Activated CD4-positive, alpha-beta memory T cell treated with anti-CD3 and anti-CD28 coated beads for 36 hours (primary cell): ENCODE data around the gene ASAP2. TPM values are rescaled to one million over a fixed set of nuclear protein-coding genes. Genes with fewer than 3 reads are reported as not detected.

Experiments
- CTCF ChIA-PET: fragments of 350-600 bp; sonication (Branson Sonifier 250); formaldehyde crosslinking; loops from one replicate; lab custom pipeline; 2021; ENCODE audit warnings: antibody characterized with exemption, inconsistent platforms; lab: Charles Lee
- POLR2A ChIA-PET: fragments of 350-600 bp; sonication (Branson Sonifier 250); formaldehyde crosslinking; loops from one replicate; lab custom pipeline; 2021; ENCODE audit warnings: antibody characterized with exemption; lab: Charles Lee
- DNase-seq: peaks from one replicate; pipeline ENCODE4 v3.0.0-alpha.2; 2020
- H3K27ac Mint-ChIP-seq: one replicate; pipeline ENCODE4 v1.8.0; 2021; ENCODE audit warnings: mixed read lengths
- H3K27me3 Mint-ChIP-seq: one replicate; pipeline ENCODE4 v1.8.0; 2021; ENCODE audit warnings: mixed read lengths
- H3K36me3 Mint-ChIP-seq: one replicate; pipeline ENCODE4 v1.8.0; 2021; ENCODE audit warnings: mixed read lengths
- H3K4me1 Mint-ChIP-seq: one replicate; pipeline ENCODE4 v1.8.0; 2021; ENCODE audit warnings: low read depth, mixed read lengths
- H3K4me3 Mint-ChIP-seq: one replicate; pipeline ENCODE4 v1.8.0; 2021; ENCODE audit warnings: mild to moderate bottlenecking, mixed read lengths
- H3K9me3 Mint-ChIP-seq: one replicate; pipeline ENCODE4 v1.8.0; 2021; ENCODE audit warnings: mixed read lengths
- intact Hi-C: fragments of 100-400 bp; cut with micrococcal nuclease; formaldehyde crosslinking; loops from one replicate; pipeline ENCODE4 v1.15.1; 2023
- total RNA-seq, 2 experiments: library from RNA; stranded (reverse); gene quantifications; one replicate each; pipeline ENCODE4 v1.2.3, GENCODE V29; 2021

ASAP2 gene
- total RNA-seq, 2 experiments from 2014 or later = 0.26 to 0.97 TPM

DNA sequence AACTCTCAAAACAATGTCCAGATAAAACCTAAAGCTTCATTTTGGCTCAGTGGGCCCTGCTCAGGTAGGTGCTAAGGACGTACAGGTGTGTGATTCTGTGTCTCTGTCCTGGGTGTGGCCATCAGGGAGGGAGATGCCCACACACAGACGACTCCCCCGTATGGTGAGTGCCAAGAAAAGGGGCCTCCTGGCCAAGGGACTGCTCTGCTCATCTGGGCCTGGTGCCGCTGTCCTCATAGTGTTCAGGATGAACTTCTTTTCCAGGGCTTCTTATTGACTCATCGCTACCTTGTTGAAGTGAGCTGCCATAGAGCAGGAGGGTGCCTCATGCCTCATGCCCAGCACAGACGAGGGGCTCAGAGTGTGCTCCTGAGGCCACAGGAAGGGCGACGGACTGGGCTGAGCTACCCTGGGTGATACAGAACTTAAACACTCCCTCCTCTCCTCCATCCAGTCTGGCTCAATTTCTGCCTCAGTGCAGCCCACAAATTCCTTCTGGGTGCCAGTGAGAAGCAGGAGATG is 158.9 kb downstream of the ASAP2 start:
- H3K36me3 Mint-ChIP-seq = no peaks in the 10 kb centered on the region
- H3K27me3 Mint-ChIP-seq = peaks cover 11% of the 10 kb centered on the region
- no peak overlapping the region for H3K27ac Mint-ChIP-seq
- ChIA-PET POLR2A (no interaction called here), CTCF (no interaction called here)
- H3K4me1 Mint-ChIP-seq = peaks cover 6% of the 10 kb centered on the region
- DNase-seq = no peak
- H3K9me3 Mint-ChIP-seq = no peaks in the 10 kb centered on the region
- no peak overlapping the region for H3K4me3 Mint-ChIP-seq
- intact Hi-C loops = no loop called here

DNA sequence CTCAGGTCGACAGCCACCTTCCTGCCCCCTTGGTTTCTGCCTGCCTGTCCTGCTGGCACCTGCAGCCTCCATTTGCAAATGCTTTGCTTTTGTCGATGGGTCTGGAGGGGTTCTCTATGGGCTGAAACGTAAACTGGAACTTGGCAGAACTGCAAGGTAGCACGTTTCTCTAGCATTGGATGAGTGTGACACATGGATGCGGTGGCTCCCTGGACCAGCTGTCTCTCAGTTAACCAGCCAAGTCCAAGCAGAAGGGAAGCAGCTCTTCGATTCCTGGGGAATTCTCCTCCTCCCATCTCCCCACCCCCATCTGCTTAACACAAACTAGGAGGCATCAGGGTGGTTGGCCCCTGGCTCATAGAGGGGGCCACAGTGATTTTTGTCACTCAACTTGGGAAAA is 159.4 kb downstream of the ASAP2 start:
- CTCF ChIA-PET = no interaction called here
- H3K27ac Mint-ChIP-seq = no peak overlapping the region
- peaks cover 11% of the 10 kb centered on the region for H3K27me3 Mint-ChIP-seq
- peaks cover 11% of the 10 kb centered on the region for H3K4me1 Mint-ChIP-seq
- H3K9me3 Mint-ChIP-seq = no peaks in the 10 kb centered on the region
- intact Hi-C loops = no loop called here
- H3K4me3 Mint-ChIP-seq = no peak overlapping the region
- H3K36me3 Mint-ChIP-seq = no peaks in the 10 kb centered on the region
- no peak for DNase-seq
- POLR2A ChIA-PET = no interaction called here

DNA sequence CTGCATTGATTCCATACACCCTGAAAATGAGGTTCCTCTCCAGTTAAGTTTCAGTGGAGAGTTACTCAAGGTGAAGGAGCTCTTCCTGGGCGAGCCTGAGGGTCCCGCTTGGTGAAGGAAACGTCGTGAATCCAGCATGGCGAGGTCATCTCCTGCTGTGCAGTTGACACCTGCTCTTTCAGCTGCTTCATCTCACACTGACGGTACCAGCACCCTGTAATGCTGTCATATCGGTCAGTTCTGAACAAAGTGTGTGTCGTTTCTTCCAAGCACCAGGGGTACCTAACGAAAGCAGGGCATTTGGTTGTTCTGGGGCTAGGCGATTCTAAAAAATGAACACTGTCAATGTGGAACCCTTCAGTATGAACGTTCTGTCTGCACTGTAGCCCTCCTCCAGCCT is 164.1 kb downstream of the ASAP2 start:
- Mint-ChIP-seq H3K4me3 (no peak overlapping the region), H3K27ac (peak overlapping the region; percentile 76), H3K27me3 (peaks cover 9% of the 10 kb centered on the region), H3K4me1 (peaks cover 20% of the 10 kb centered on the region), H3K9me3 (no peaks in the 10 kb centered on the region), H3K36me3 (no peaks in the 10 kb centered on the region)
- ChIA-PET POLR2A (interaction anchor here (0.7 to 0.9 kb wide), 3 partner anchors 30 to 228 kb away, joined by 3 read pairs; no protein-coding TSS in a partner anchor), CTCF (interaction anchor here (1.2 to 1.8 kb wide), 5 partner anchors 14 to 229 kb away, joined by 3 to 9 read pairs (median 4); partner anchors contain the start of gene ASAP2)
- DNase-seq = peak; percentile 40
- intact Hi-C loops = loop anchor here (1.0 to 5.0 kb wide), 3 partner anchors 163 to 228 kb away; partner anchors contain the start of gene ASAP2

DNA sequence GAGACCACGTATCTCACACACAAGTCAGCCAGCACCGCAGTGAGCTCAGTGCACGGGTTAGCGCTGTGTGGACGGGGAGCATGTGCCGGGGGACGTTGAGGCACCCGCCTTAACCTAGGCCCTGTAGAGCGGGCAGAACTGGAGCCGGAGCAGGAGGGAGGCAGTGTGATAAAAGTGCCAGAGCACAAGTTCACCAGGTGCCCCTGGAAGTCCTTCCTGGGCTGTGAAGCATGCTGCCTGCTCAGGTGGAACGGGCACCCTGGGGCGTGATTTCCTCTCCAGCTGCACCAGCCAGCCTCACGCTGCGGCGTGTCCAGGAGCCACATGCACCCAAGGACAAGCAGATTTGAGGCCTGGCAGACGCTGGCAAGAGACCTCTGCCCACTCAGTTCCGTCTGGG is 166.4 kb downstream of the ASAP2 start:
- Mint-ChIP-seq H3K9me3 (no peaks in the 10 kb centered on the region), H3K4me1 (peaks cover 20% of the 10 kb centered on the region), H3K36me3 (no peaks in the 10 kb centered on the region), H3K4me3 (no peak overlapping the region), H3K27me3 (peaks cover 9% of the 10 kb centered on the region), H3K27ac (no peak overlapping the region)
- POLR2A ChIA-PET = interaction anchor here (1.1 kb wide), 1 partner anchor 50 kb away, joined by 3 read pairs; the partner anchor contains the start of gene ITGB1BP1
- intact Hi-C loops = loop anchor here (5.0 kb wide), 2 partner anchors 166 to 231 kb away; partner anchors contain the start of gene ASAP2
- CTCF ChIA-PET = interaction anchor here (1.1 kb wide), 1 partner anchor 9 kb away, joined by 3 read pairs; no protein-coding TSS in a partner anchor
- no peak for DNase-seq

DNA sequence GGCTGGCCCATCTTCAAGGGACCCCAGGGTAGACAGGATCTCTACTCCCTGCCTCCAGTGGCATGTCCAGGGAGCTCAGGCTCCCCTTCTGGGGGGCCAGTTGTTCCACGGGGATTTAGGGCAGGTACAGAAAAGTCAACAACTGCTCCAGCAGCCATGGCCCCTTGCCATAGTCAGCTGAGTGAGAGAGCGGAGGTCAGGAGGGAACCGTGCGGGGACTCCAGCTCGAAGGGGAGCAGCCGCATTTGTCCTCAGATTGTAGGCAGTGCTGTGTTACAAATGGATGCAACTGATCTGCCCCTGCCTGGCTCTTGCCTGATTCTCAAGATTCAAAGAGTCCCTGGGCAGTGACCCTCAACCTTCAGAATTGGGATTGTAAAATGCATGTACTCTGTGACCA is 166.9 kb downstream of the ASAP2 start:
- CTCF ChIA-PET = no interaction called here
- Mint-ChIP-seq H3K4me3 (no peak overlapping the region), H3K27me3 (peaks cover 9% of the 10 kb centered on the region), H3K36me3 (no peaks in the 10 kb centered on the region), H3K4me1 (peaks cover 20% of the 10 kb centered on the region), H3K9me3 (no peaks in the 10 kb centered on the region), H3K27ac (no peak overlapping the region)
- intact Hi-C loops = loop anchor here (5.0 kb wide), 2 partner anchors 166 to 231 kb away; partner anchors contain the start of gene ASAP2
- POLR2A ChIA-PET = interaction anchor here (1.1 kb wide), 1 partner anchor 49 kb away, joined by 3 read pairs; the partner anchor contains the start of gene ITGB1BP1
- DNase-seq = no peak

- H3K4me1 Mint-ChIP-seq = peaks cover 20% of the 10 kb centered on the region
- H3K27ac Mint-ChIP-seq = no peak overlapping the region
- intact Hi-C loops = loop anchor here (5.0 kb wide), 2 partner anchors 167 to 232 kb away; partner anchors contain the start of gene ASAP2
- CTCF ChIA-PET = no interaction called here
- no peak for DNase-seq
- H3K4me3 Mint-ChIP-seq = no peak overlapping the region
- no peaks in the 10 kb centered on the region for H3K9me3 Mint-ChIP-seq
- H3K36me3 Mint-ChIP-seq = no peaks in the 10 kb centered on the region
- peaks cover 6% of the 10 kb centered on the region for H3K27me3 Mint-ChIP-seq
- POLR2A ChIA-PET = no interaction called here
These were observed 167.6 kb downstream of the ASAP2 start for GRCh38 chr2:9374071-9374730.

GRCh38 chr2:9375857-9376428 is 169.3 kb downstream of the ASAP2 start:
- intact Hi-C loops = no loop called here
- H3K27me3 Mint-ChIP-seq = no peaks in the 10 kb centered on the region

DNA sequence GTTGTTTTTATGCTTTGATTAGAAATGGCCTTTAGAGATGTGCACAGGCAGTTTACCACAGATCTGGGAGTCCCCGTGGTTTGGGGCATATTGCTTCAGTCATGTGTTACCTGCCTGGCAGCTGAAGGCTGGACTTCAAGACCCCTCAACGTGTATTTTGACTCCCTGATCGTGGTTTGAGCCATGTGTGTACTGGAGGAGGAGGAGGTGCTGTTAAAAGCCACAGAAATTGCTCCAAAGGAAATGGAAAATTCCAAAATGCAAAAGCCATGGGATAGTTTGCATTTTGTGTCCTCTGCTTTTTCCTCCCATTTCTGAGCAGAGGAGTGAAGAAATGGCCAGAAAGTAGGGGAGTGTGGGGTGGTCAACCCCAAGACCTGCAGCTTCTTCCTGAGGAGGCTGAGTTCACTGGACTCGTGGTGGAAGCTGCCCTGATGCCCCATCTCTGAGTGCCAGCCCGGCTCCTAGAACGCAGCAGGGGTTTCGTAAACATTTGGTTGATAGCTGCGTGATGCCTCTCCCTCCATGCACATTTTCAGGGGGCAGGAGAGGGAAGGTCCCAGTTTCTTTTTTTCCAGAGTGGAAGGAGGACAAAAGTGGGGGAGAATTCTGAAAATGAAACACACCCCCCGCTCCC is 171.0 kb downstream of the ASAP2 start:
- no peaks in the 10 kb centered on the region for H3K4me1 Mint-ChIP-seq
- no peaks in the 10 kb centered on the region for H3K36me3 Mint-ChIP-seq
- DNase-seq = no peak
- H3K27me3 Mint-ChIP-seq = no peaks in the 10 kb centered on the region
- H3K9me3 Mint-ChIP-seq = no peaks in the 10 kb centered on the region
- intact Hi-C loops = no loop called here
- H3K27ac Mint-ChIP-seq = no peak overlapping the region
- no peak overlapping the region for H3K4me3 Mint-ChIP-seq
- POLR2A ChIA-PET = no interaction called here
- CTCF ChIA-PET = interaction anchor here (0.7 kb wide), 1 partner anchor 45 kb away, joined by 3 read pairs; no protein-coding TSS in a partner anchor

More at GRCh38 chr2:9375857-9376428, 169.3 kb downstream of the ASAP2 start:
- Mint-ChIP-seq H3K4me3 (no peak overlapping the region), H3K9me3 (no peaks in the 10 kb centered on the region), H3K27ac (no peak overlapping the region), H3K4me1 (peaks cover 10% of the 10 kb centered on the region), H3K36me3 (no peaks in the 10 kb centered on the region)
- POLR2A ChIA-PET = no interaction called here
- CTCF ChIA-PET = no interaction called here
- no peak for DNase-seq

DNA sequence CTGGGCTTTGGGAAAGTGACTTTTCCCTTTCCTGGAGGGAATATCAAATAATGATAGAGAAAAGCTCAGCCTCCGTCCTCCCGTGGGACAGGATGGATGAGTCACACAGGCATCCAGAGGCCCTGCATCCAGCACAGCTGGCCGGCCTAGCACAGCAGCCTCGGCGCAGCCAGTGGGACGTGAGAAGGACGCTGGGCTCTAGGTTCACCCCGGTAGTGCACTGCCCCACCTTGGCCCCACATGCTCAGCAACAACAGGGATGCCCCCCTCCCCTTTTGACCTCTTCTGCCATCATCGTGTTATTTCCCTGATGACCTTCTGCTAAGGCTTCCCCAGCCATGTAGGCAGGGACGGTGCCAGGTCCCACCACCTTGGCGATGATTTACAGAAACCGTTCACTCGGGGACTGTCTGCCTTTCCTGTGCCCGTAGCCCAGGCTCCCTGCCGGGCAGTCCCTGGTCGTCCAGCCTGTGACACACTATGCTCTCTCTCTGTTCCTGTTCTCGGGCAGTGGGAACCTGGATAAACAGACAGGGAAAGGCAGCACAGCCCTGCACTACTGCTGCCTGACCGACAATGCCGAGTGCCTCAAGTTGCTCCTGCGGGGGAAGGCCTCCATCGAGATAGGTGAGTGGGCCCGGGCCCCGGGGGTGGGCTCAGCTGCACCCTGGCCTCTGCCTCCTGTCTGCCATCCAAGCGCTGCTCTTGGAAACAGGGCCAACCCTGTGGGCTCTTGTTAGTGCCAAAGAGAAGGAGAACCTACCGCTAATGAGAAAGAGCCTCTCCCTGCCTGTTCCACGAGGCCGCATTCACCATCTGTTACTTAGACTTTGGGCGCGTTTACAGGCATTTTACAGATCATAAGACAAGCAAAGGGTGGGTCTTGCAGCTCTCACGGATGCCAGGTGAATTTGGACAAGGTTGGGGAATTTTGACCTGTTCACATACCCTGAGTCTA is 172.1 kb downstream of the ASAP2 start:
- Mint-ChIP-seq H3K27me3 (no peaks in the 10 kb centered on the region), H3K36me3 (no peaks in the 10 kb centered on the region), H3K9me3 (no peaks in the 10 kb centered on the region), H3K4me3 (no peak overlapping the region), H3K4me1 (no peaks in the 10 kb centered on the region), H3K27ac (no peak overlapping the region)
- POLR2A ChIA-PET = no interaction called here
- DNase-seq = no peak
- CTCF ChIA-PET = no interaction called here
- intact Hi-C loops = no loop called here

DNA sequence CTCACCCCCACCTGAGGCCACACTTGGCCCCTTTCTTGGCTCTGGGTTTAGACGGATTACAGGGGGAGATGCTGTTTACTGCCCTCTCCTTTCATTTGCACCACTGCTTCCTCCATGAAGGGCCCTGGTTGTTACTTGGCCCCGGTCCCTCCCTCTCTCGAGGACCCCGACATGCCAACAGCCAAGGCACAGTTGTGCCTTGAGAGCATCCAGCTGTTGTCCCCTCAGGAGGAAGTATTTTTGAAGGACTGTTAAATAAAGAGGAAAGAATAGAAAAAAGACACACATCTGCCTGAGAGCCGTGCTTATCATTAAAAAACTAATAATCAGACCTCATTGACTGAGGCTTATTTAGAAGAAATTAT is 172.8 kb downstream of the ASAP2 start:
- Mint-ChIP-seq H3K27me3 (no peaks in the 10 kb centered on the region), H3K9me3 (no peaks in the 10 kb centered on the region), H3K4me1 (no peaks in the 10 kb centered on the region), H3K36me3 (no peaks in the 10 kb centered on the region), H3K4me3 (no peak overlapping the region), H3K27ac (no peak overlapping the region)
- ChIA-PET CTCF (no interaction called here), POLR2A (interaction anchor here (0.6 kb wide), 1 partner anchor 44 kb away, joined by 3 read pairs; the partner anchor contains the start of gene ITGB1BP1)
- no peak for DNase-seq
- intact Hi-C loops = no loop called here
